NCI-H524 (cell line): ENCODE results near the gene TMEM190.
"Not testable (repeated sequence)": the region's sequence is repeated elsewhere in the genome, so short reads cannot be mapped to it uniquely, and the experiment has no call there.

ENCODE experiments used
- DNase-seq, 2 experiments: peaks; one replicate each; lab custom pipeline; 2025; lab: John Stamatoyannopoulos, UW

The TMEM190 gene

GRCh38 chr19:55376241-55376933, at the start of gene TMEM190:
TSS of gene TMEM190 (plus strand) at chr19:55376826. CDS start at chr19:55376854, 28 bp downstream.
- DNase-seq: no peak

GRCh38 chr19:55328774-55329318, 47.8 kb upstream of the TMEM190 start:
- peak in 1 of 2 experiments; percentile 41 for DNase-seq

DNA sequence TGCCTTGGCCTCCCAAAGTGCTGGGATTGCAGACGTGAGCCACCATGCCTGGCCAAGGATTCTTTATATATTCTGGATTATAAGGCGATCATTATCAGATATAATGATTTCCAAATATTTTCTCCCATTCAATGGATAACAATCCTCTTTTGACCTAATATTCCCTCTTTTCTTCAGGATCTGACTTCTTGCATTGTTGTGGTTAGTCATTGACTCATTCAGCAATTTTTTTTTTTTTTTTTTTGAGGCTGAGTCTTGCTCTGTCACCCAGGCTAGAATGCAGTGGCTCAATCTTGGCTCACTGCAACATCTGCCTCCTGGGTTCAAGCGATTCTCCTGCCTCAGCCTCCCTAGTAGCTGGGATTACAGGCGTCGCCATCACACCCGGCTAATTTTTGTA, 46.8 kb upstream of the TMEM190 start:
- DNase-seq: not testable (repeated sequence)

GRCh38 chr19:55333870-55334269, 42.8 kb upstream of the TMEM190 start:
- DNase-seq: no peak

- no peak for DNase-seq
These were observed 40.5 kb upstream of the TMEM190 start for GRCh38 chr19:55336101-55336500.

- peak; percentile 100 for DNase-seq
These were observed 37.3 kb upstream of the TMEM190 start, which contains the start of gene KMT5C for GRCh38 chr19:55339105-55339888. TSS of gene KMT5C (plus strand) at chr19:55339876. CDS start at chr19:55341937, 2,061 bp downstream.

- no peak for DNase-seq
These were observed 36.5 kb upstream of the TMEM190 start for GRCh38 chr19:55339889-55340783.

- DNase-seq: peak; percentile 54 to 74
These were observed 35.9 kb upstream of the TMEM190 start for GRCh38 chr19:55340784-55341147.

DNA sequence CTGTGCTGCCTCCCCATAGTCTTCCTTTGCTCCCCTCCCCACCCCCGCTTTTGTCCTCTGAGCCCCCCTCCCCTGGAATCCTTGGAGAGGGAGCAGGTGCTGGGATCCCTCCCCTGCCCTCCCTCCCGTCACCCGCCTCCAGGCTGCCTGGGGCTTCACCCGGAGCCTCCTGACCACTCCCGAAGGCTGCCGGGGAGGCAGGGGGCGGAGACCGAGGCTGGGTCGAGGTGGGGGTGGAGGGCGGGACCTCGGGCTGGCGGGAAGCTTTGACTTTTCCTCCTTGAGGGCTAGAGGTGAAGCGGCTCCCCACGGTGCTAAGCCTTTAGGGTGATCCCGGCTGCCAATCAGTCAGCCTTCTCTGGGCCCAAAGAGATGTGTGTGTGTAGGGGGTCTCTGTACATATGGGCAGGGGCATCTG, 35.4 kb upstream of the TMEM190 start:
- DNase-seq: peak; percentile 74 to 81

DNA sequence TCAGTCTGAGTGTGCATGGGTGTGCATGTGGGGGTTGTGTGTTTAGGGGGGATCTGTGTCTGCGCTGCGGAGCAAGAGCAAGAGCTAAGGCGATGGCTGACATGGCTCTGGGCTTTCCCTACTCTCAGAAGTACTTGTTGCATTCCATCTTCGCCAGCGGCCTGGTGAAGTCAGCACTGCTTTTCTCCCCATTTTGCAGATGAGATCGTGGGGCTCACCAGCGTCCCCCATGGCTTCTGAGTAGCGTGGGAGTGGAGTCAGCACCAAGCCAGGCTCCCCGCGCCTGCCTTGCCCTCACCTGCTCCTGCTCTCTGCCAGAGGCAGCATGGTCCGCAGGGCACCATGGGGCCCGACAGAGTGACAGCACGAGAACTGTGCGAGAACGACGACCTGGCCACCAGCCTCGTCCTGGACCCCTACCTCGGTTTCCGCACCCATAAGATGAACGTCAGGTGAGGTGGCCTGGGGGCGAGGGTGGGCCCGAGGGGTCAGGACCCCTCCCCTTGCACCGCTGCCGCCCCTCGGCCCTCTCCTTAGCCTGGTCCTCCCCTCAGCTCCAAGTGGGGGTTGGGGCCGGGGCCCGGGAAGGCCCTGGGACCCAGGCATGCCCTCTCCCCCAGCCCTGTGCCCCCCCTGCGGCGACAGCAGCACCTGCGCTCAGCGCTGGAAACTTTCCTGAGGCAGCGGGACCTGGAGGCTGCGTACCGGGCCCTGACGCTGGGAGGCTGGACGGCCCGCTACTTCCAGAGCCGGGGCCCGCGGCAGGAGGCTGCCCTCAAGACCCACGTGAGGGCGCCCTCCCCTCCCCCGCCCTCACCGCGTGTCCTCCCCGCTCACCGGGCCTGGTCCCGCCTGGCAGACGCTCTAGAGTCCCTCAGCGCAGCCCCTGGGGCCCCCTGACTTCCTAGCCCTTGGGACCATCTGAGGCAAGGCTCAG, 34.8 kb upstream of the TMEM190 start:
- no peak for DNase-seq

GRCh38 chr19:55344444-55344843, 32.2 kb upstream of the TMEM190 start:
- DNase-seq: no peak

DNA sequence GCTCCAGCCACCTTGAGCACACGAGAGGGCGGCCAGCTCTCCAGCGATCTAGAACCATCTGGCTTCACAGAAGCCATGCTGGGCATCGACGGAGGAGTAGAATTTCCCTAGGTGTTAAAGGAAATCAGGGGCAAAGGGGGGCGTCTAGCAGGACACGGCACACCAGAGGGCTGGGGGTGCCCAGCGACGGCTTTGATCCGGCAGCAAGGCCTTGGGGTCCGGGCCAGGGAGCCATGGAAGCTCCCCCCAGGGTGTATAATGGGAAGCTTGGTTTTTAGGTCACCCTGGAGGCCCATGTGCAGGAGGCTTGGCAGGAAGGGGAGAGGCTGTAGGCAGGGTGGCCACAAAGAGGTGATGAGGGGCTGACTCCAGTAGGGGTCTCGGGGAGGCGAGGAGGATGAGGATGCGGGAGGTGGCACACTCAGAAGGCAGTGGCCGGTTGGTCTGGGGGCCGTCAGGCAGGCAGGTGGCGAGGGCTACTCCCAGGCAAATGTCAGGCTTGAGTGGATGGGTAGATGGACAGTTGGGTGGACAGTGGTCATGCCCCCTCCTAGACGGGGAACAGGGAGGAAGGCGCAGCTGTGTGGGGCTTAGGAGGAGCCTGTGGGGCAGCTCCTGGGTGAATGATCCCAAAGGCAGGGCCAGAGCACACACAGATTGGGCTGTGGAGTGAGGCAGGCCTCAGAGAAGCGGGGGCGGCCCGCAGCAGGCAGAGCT, 31.4 kb upstream of the TMEM190 start:
- no peak for DNase-seq

- DNase-seq: no peak
These were observed 30.6 kb upstream of the TMEM190 start for GRCh38 chr19:55345818-55346724.

DNA sequence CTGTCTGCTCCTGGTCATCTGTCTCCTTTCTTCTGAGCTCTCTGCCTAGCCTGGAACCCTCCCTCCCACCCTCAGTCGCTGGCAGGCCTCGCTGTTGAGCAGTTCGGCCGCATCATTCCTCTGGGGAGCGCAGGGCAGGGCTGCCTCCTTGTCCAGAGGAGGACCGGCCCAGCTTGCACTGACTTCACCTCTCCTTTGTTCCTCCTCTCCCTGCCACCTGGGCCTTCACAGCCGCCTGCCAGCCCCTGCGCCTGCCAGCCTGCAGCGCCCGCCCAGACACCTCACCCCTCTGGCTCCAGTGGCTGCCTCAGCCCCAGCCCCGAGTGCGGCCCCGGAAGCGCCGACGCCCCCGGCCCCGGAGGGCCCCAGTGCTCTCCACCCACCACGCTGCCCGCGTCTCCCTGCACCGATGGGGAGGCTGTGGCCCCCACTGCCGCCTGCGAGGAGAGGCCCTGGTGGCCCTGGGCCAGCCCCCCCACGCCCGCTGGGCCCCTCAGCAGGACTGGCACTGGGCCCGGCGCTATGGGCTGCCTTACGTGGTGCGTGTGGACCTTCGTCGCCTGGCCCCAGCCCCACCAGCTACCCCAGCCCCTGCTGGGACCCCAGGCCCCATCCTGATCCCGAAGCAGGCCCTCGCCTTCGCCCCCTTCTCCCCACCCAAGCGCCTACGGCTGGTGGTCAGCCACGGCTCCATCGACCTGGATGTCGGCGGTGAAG, 29.7 kb upstream of the TMEM190 start:
- no peak for DNase-seq

DNA sequence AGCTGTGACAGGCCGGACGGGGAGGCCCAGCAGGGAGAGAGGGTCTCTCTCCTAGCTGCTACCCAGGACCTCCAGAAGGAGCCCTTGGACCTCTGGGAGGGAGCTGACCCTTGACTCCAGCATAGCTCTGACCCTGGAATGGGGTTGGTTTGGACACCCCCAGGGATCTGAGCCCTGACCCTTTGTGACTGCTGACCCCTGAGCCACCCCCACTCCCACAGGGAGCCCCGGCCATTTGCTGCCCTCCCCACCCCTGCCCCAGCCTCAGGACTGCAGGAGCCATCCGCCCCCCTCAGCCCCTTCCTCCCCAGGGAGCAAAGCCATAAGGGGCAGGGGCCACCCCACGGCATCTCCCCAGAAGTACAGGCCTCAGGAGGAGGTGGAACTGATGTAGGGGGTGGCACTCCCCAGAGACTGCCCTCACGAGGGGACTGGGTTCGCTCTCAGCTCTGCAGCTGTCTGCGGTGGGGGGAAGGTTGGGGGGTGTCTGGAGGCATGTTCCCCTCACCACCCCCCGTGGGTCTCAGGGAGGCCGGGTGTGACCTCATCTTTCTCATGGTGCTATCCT, 29.1 kb upstream of the TMEM190 start:
- no peak for DNase-seq

- no peak for DNase-seq
These were observed 28.1 kb upstream of the TMEM190 start for GRCh38 chr19:55348317-55349034.

GRCh38 chr19:55350620-55351315, 25.9 kb upstream of the TMEM190 start:
- no peak for DNase-seq
